ENCODE data around the gene RABEP1.

- TF ChIP-seq EZH2 (IDR thresholded peaks at IDR 0.05; ENCODE audit: low read depth) (no peak), CTCF (conservative IDR thresholded peaks at IDR 0.05) (no peak)
These were observed 15.2 kb downstream of the RABEP1 start for GRCh38 chr17:5297245-5297644.
